HG02588 (cell line): Measurements from ENCODE around the gene ZNF474.
"Not testable (repeated sequence)": the region's sequence is repeated elsewhere in the genome, so short reads cannot be mapped to it uniquely, and the experiment has no call there.

Source experiments
- ATAC-seq: cut with Tn5 transposase; IDR thresholded peaks from one replicate; pipeline ENCODE4 v1.9.1; 2021; ENCODE audit warnings: mild to moderate bottlenecking, moderate library complexity; ENCODE audit not compliant: unreplicated experiment

Gene ZNF474

GRCh38 chr5:122129306-122129705 lies at the start of gene ZNF474:
ZNF474 (plus strand) TSS chr5:122129546; CDS start chr5:122151991, 22,445 bp downstream.
- ATAC-seq: no peak

GRCh38 chr5:122081541-122081940 lies 47.8 kb upstream of the ZNF474 start:
- ATAC-seq: no peak

GRCh38 chr5:122083535-122083934 lies 45.8 kb upstream of the ZNF474 start:
- ATAC-seq: no peak

GRCh38 chr5:122085041-122085440 lies 44.3 kb upstream of the ZNF474 start:
- ATAC-seq: no peak

- ATAC-seq: no peak
Observed at GRCh38 chr5:122089096-122090013, 40.0 kb upstream of the ZNF474 start.

- no peak for ATAC-seq
Observed at GRCh38 chr5:122091936-122092600, 37.3 kb upstream of the ZNF474 start.

GRCh38 chr5:122093415-122094180 lies 35.7 kb upstream of the ZNF474 start:
- no peak for ATAC-seq

- ATAC-seq: not testable (repeated sequence)
Observed at GRCh38 chr5:122094251-122094650, 35.1 kb upstream of the ZNF474 start.

- no peak for ATAC-seq
Observed at GRCh38 chr5:122095158-122095557, 34.2 kb upstream of the ZNF474 start.

- ATAC-seq: no peak
Observed at GRCh38 chr5:122097391-122097790, 32.0 kb upstream of the ZNF474 start.

- no peak for ATAC-seq
Observed at GRCh38 chr5:122099060-122099790, 30.1 kb upstream of the ZNF474 start.

- ATAC-seq: no peak
Observed at GRCh38 chr5:122101636-122102285, 27.6 kb upstream of the ZNF474 start.

- ATAC-seq: no peak
Observed at GRCh38 chr5:122102825-122103224, 26.5 kb upstream of the ZNF474 start.

GRCh38 chr5:122105909-122106308 lies 23.4 kb upstream of the ZNF474 start:
- ATAC-seq: no peak

GRCh38 chr5:122107016-122107415 lies 22.3 kb upstream of the ZNF474 start:
- no peak for ATAC-seq

GRCh38 chr5:122110987-122111386 lies 18.4 kb upstream of the ZNF474 start:
- no peak for ATAC-seq

GRCh38 chr5:122111460-122111859 lies 17.9 kb upstream of the ZNF474 start:
- no peak for ATAC-seq

- no peak for ATAC-seq
Observed at GRCh38 chr5:122112063-122112462, 17.3 kb upstream of the ZNF474 start.

- no peak for ATAC-seq
Observed at GRCh38 chr5:122112733-122113558, 16.4 kb upstream of the ZNF474 start.
